Measurements from ENCODE around the gene ATG9A. TPM values are rescaled to one million over a fixed set of nuclear protein-coding genes. Genes with fewer than 3 reads are reported as not detected.

ATG9A gene
- total RNA-seq, 1 experiment from 2014 or later: 46.4 TPM

DNA sequence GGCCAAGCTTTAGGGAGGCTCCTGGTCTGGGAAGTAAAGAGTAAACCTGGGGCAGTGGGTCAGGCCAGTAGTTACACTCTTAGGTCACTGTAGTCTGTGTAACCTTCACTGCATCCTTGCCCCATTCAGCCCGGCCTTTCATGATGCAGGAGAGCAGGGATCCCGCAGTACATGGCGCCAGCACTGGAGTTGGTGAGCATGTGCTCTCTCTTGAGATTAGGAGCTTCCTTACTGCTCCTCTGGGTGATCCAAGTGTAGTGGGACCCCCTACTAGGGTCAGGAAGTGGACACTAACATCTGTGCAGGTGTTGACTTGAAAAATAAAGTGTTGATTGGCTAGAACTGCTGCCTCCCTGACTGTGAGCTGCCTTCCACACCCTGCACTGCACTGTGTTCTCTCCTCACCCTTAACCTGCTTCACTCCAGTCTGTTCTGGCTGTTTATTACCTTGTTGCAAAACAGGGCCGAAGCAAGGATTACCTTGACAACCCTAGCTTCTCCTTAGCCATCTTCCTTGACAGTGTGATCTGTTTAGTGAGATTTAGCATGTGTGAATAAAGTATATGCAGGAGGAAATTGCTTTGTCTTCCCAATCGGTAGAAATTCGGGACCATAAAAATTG lies 46.2 kb downstream of the ATG9A start:
- DNase-seq: no peak
- H3K23me2 ChIP-seq (ENCODE audit: insufficient read length, low read depth, low read length, poor library complexity, severe bottlenecking): peaks cover 4% of the 10 kb centered on the region
- peaks cover 3% of the 10 kb centered on the region for H3K79me1 ChIP-seq (ENCODE audit: insufficient read depth, low read depth, low read length, poor library complexity, severe bottlenecking)
- Mint-ChIP-seq H3K9me3 (no peaks in the 10 kb centered on the region; a peak in 1 of 5 replicates), H3K27me3 (ENCODE audit: low read depth) (no peaks in the 10 kb centered on the region), H3K4me1 (peaks cover 8 to 9% of the 10 kb centered on the region in 2 experiments), H3K27ac (no peak overlapping the region; a peak in 1 of 7 replicates), H3K36me3 (ENCODE audit: insufficient read depth in 1 of 3, low read depth in 3 of 3) (peaks cover 16 to 45% (median 34%) of the 10 kb centered on the region in 3 experiments), H3K4me3 (no peak overlapping the region)
- H3K14ac ChIP-seq (ENCODE audit: insufficient read depth, low read length): no peak overlapping the region
- no peaks in the 10 kb centered on the region for H3K9me3 ChIP-seq (ENCODE audit: control insufficient read depth, low read depth, low read length)
- H3K4me2 ChIP-seq (ENCODE audit: insufficient read depth, insufficient read length, low read length): no peak overlapping the region
- WGBS (ENCODE audit: extremely low coverage, insufficient read length, low lambda C conversion rate): no CpG with 5 or more reads among the region's 6 CpGs
- H4K5ac ChIP-seq (ENCODE audit: insufficient read length, low read depth, low read length): no peak overlapping the region
- H2BK12ac ChIP-seq (ENCODE audit: insufficient read length, low read depth, low read length): no peak overlapping the region
- no peak overlapping the region for H3K56ac ChIP-seq (ENCODE audit: insufficient read length, low read depth, low read length)
- 0 out of 2 replicates have a peak, but pooled peaks cover 3% of the 10 kb centered on the region for H3K4me1 ChIP-seq (ENCODE audit: insufficient read depth, low read length)
- H2BK20ac ChIP-seq (ENCODE audit: low read depth, low read length, poor library complexity, severe bottlenecking): no peak overlapping the region
- H2AFZ ChIP-seq (ENCODE audit: low read length): no peak overlapping the region
- no peak overlapping the region for H3K18ac ChIP-seq (ENCODE audit: insufficient read length, low read depth, low read length)
- TF ChIP-seq, protein P1, sequence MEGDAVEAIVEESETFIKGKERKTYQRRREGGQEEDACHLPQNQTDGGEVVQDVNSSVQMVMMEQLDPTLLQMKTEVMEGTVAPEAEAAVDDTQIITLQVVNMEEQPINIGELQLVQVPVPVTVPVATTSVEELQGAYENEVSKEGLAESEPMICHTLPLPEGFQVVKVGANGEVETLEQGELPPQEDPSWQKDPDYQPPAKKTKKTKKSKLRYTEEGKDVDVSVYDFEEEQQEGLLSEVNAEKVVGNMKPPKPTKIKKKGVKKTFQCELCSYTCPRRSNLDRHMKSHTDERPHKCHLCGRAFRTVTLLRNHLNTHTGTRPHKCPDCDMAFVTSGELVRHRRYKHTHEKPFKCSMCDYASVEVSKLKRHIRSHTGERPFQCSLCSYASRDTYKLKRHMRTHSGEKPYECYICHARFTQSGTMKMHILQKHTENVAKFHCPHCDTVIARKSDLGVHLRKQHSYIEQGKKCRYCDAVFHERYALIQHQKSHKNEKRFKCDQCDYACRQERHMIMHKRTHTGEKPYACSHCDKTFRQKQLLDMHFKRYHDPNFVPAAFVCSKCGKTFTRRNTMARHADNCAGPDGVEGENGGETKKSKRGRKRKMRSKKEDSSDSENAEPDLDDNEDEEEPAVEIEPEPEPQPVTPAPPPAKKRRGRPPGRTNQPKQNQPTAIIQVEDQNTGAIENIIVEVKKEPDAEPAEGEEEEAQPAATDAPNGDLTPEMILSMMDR (conservative IDR thresholded peaks at IDR 0.05): no peak
- no peak overlapping the region for H3K27ac ChIP-seq (ENCODE audit: insufficient read length, low read depth, low read length)
- no peak overlapping the region for H4K8ac ChIP-seq (replicated peaks; ENCODE audit: insufficient read length, low read depth, low read length)
- H3K27me3 ChIP-seq (ENCODE audit: insufficient read depth, low read length): no peaks in the 10 kb centered on the region
- H3K4ac ChIP-seq (ENCODE audit: low read depth, low read length): no peak overlapping the region
- no peak overlapping the region for H2AK5ac ChIP-seq (ENCODE audit: insufficient read length, low read length)
- H3K79me2 ChIP-seq (ENCODE audit: insufficient read depth, low read length): no peaks in the 10 kb centered on the region
- H4K91ac ChIP-seq (ENCODE audit: insufficient read length, low read depth, low read length): no peak overlapping the region
- no peak overlapping the region for H3T11ph ChIP-seq (ENCODE audit: low read length)
- H2BK5ac ChIP-seq (ENCODE audit: insufficient read length, low read length): no peak overlapping the region
- no peak overlapping the region for H2BK120ac ChIP-seq (ENCODE audit: low read depth, low read length, poor library complexity, severe bottlenecking)
- H4K20me1 ChIP-seq (ENCODE audit: control insufficient read depth, insufficient read depth, insufficient read length): no peaks in the 10 kb centered on the region
- no peak overlapping the region for H3K23ac ChIP-seq (ENCODE audit: insufficient read length, low read depth, low read length)
- no peak overlapping the region for H2BK15ac ChIP-seq (ENCODE audit: low read depth, low read length)
- H3K9ac ChIP-seq (ENCODE audit: extremely low read depth, insufficient read length, low read length): no peak overlapping the region

Measured in H9 (cell line).